ENCODE results near the gene B3GALT5. TPM values are rescaled to one million over a fixed set of nuclear protein-coding genes. Genes with fewer than 3 reads are reported as not detected.

The B3GALT5 gene
- total RNA-seq, 4 donors from 2014 or later: under 0.01 TPM; not detected in 3

DNA sequence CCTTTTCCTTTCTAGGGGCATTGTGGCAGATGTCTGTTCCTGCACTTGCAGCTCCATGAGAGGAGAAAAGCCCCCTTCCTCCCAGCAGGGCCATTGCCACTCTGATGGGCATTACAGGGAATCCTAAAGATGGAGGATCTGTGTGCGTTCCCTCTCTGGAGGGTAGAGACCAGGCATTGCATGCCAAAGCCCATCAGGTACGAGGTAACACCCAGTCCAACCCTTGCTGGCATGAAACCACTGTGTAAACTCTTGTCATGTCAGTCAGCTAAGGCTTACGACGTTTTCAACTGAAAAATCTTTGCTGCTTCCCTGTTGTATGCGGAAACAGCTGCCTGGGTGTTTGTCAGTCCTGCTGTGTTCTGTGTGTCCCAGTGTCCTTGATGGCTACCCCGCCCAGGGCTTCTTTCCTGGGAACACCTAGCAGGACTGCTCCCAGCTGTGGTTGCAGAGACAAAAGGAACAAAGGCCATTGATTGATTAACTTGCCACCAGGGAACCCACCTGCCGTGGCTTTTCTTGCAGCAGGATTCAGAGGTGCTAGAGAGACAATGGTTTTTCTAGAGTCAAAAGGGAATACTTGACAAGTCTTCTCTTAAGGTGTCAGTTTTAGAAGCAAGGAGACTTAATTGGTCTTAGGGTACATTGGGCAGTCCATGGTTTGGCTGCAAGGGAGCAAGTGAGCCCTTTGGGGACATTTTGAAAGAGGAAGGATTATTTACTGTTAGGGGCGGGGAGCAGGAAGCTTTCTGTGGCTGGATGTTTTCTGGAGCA, 24.6 kb downstream of the B3GALT5 start:
- TF ChIP-seq, protein P1, sequence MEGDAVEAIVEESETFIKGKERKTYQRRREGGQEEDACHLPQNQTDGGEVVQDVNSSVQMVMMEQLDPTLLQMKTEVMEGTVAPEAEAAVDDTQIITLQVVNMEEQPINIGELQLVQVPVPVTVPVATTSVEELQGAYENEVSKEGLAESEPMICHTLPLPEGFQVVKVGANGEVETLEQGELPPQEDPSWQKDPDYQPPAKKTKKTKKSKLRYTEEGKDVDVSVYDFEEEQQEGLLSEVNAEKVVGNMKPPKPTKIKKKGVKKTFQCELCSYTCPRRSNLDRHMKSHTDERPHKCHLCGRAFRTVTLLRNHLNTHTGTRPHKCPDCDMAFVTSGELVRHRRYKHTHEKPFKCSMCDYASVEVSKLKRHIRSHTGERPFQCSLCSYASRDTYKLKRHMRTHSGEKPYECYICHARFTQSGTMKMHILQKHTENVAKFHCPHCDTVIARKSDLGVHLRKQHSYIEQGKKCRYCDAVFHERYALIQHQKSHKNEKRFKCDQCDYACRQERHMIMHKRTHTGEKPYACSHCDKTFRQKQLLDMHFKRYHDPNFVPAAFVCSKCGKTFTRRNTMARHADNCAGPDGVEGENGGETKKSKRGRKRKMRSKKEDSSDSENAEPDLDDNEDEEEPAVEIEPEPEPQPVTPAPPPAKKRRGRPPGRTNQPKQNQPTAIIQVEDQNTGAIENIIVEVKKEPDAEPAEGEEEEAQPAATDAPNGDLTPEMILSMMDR (IDR thresholded peaks at IDR 0.05; ENCODE audit: low read depth): no peak

DNA sequence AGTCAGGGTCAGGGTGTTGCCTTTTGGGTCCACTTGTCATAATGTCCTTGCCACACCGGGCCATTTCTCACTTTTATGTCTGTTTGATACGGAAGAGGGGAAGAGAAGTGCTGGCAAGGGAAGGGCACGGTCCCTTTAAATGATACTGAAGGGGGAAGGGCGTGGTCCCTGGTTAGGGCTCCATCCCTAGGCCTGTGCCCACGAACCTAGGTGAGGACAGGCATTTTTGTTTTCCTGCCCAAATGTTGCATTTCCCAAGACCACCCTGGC, 25.2 kb downstream of the B3GALT5 start:
- TF ChIP-seq, protein P1 (IDR thresholded peaks at IDR 0.05; ENCODE audit: low read depth): no peak

GRCh38 chr21:39638281-39638680, 25.5 kb downstream of the B3GALT5 start:
- TF ChIP-seq, protein P1 (IDR thresholded peaks at IDR 0.05; ENCODE audit: low read depth): no peak

GRCh38 chr21:39640754-39641153, 28.0 kb downstream of the B3GALT5 start:
- TF ChIP-seq, protein P1 (IDR thresholded peaks at IDR 0.05; ENCODE audit: low read depth): no peak

GRCh38 chr21:39641827-39642450, 29.2 kb downstream of the B3GALT5 start:
- TF ChIP-seq, protein P1 (IDR thresholded peaks at IDR 0.05; ENCODE audit: low read depth): no peak

GRCh38 chr21:39644062-39644560, 31.4 kb downstream of the B3GALT5 start:
- TF ChIP-seq, protein P1 (IDR thresholded peaks at IDR 0.05; ENCODE audit: low read depth): no peak

GRCh38 chr21:39645331-39645730, 32.6 kb downstream of the B3GALT5 start:
- TF ChIP-seq, protein P1 (IDR thresholded peaks at IDR 0.05; ENCODE audit: low read depth): no peak
